ENCODE measurements around the gene SNRPD3. TPM values are rescaled to one million over a fixed set of nuclear protein-coding genes. Genes with fewer than 3 reads are reported as not detected.
"Not testable (repeated sequence)": the region's sequence is repeated elsewhere in the genome, so short reads cannot be mapped to it uniquely, and the experiment has no call there.

The SNRPD3 gene
- total RNA-seq, 1 donor from 2014 or later, result 62.9 TPM

DNA sequence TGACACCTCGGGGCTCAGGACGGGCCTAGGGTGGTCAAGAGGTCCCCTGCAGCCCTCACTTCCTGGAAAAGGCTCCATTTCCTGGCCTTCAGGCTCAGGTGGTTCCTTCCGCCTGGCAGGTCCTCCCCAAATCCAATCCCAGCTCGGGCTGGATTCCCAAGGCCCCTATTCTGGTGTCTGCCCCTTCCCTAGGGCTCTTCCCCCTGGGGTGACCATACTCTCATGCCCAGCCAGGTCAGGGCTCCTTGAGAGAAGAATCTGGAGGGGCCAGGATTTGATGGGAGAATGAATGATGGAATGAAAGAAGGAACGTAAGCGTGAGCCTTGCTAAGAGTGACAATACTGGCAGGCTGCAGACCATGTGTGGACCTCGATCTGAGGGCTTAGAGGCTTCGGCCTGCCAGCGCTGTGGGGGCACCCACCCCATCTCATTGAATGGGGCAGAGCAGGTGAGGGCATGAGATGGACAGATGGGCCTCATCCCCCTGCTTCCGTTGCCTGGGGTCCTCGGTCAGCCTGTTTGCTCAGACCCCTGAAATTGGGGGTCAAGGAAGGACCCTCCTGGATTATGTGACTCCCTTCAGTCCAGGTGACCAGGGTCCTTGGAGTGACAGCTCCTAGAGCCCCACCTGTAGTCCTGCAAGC lies 46.4 kb downstream of the SNRPD3 start:
- intact Hi-C loops (cut with DNase I); DNase-seq (ENCODE audit: low spot score): not testable (repeated sequence)

DNA sequence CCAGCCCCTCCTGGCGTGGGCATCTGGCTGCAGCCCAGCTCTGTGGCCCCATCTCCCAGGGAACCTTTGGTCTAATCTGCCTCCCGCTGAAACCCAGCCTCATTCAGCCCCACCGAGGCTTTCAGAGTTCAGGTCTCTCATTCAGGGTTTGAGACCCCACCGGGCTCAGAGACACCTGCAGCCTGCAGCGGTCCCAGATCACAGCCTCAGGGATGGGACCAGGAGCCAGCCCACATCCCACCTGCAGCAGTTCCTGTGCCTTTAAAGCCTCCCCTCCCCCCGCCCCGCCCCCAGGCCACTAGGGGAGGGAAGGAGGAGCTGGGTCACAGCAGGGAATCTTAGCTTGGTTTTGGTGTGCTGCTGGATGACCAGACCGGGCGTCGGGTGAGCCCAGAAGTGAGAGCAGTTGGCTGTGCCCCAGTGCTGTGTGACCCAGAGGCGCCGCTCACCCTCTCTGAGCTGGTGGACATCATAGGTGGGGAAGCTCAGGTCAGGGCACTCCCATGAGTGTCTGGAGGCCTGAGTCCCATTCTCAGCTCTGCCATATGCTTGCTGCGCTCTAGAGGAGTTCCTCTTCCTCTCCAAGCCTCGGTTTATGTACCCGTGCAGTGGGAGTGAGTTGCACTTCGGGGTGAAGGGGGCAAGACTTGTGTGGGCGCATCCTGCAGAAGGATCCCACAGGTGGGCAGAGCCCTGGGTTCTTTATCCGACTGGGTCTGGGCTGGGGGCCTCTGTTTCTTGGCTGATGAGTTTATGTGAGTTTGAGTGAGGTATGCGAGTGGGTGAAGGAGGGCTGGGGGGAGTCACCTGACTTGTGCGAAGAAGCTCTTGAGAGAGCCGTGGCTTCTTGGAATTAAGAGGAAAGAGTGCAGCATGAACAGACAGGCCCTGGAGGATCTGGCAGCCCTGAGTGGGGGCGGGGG lies 47.3 kb downstream of the SNRPD3 start, which contains the start of gene GGT1:
Gene GGT1, plus strand, starts transcription at position 347 of the 923 bp plus-strand sequence. CDS start 7,889 bp downstream, outside the sequence.
- DNase-seq (ENCODE audit: low spot score); intact Hi-C loops (cut with DNase I): not testable (repeated sequence)

DNA sequence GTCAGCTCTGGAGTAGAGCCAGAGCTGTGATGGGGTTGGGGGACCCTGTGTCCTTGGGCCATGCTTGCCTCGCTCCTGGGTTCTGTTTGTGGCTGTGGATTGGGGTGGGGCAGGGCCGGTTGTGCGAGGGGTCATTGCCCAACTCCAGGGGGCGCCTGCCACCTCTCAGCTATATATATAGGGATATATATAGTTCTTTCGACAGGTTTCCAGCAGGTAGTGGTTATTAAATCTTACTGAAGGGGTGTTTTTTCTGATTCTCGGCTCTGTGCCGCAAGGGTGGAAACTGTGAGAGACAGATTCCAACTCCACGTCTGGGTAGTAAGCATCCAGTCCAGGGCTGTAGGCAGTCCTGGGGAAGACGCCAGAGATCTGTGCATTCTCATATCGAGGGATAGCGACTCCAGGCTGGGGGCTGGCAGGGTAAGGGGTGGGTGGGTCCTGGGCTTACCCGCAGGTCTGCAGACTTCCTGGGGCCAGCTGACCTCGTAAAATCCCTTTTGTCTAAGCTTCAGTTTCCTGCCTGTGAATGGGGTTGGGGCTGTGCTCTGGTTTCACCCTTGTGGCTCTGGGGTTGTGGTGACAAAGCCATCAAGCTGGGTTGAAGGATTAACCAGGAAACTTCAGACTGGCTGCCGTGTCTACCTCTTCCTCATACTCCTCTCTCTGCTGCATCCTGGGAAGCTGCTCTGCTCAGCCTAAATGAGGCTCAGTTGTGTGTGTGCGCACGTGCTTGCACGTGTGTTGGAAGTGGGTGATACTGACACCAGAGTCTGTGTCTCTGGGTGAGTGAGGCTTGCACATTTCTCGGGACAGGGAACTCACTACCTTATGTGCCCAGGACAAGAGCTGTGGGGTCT lies 48.2 kb downstream of the SNRPD3 start:
- intact Hi-C loops (cut with DNase I); DNase-seq (ENCODE audit: low spot score): not testable (repeated sequence)

DNA sequence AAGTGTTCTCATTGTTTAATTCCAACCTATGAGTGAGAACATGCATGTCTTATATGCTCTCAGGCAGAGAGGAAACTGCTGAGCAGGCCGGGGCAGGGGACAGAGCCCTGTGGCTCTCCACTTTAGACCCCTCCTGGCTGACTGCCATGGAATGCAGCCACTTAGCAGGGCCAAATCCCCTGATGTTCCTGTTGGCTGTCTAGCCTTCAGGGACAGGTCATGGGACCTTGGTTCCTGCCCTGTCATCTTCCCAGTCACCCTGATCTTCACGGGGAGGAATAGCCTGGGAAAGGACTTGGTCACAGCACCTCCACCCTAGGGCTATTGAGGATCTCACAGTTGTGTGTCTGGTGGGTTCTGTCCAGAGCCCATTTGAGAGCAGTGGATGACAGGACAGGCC lies 50.5 kb downstream of the SNRPD3 start:
- DNase-seq (ENCODE audit: low spot score); intact Hi-C loops (cut with DNase I): not testable (repeated sequence)

DNA sequence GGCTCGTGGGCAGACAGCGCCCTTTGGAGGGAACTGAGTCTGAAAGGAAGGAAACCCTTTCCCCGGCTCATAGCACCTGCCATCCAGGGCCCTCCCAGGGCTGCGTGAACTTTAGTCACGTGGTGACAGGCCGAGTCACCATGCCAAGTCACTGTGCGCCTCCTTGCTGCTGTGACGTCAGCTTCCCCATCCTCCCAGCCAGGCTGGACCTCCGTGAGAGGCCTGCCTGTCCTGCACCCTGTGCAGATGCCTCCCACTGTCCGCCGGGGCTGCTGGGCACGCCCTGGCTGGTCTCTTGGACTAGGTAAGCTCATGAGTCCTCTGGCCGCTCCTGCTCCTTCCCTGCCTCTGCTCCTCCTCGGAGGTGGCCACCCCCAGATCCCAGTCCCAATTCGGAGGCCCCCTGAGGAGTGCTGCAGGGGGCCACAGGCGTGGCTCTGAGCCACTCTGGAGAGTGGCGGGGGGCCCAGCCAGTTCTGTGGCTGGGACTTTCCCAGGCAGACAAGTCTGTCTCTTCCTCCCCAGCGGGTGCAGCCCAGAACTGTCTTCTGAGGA lies 51.7 kb downstream of the SNRPD3 start:
- peak; percentile 92 for DNase-seq (ENCODE audit: low spot score)
- intact Hi-C loops (cut with DNase I), result not testable (repeated sequence)

DNA sequence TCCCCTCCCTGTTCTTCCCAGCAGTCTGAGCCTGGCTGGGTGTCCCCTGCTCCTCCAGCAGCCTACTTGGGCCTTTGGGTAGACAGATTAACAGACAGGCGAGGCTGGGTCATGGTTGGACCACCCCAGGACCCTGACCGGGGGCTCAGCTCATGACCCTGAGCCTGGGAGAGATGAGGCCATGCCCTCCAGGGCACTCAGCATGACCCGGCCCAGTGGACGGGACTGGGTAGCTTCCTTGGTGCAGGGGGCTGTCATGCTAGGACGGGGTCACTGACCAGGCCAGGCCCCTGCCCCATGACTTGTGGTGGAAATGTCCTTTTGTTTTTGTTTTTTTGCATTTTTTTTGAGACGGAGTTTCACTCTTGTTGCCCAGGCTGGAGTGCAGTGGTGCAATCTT lies 52.5 kb downstream of the SNRPD3 start:
- DNase-seq (ENCODE audit: low spot score); intact Hi-C loops (cut with DNase I): not testable (repeated sequence)

DNA sequence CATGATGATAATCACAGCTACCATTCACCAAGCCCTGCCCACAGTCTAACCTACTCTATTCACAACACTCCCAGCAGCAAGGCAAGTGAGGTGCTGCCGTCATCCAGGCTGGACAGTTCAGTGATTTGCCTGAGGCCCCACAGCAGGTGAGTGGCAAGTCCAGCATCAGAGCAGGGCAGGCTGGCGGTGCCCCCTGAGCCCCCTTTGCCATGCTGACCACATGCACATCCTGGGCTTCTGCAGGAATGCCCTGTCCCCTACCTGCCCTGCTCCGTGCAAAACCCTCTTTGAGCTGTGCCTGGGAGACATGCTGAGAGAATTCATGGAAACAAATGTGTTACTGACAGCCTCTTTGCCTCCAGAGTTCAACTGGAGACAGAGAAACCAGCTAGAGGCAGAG lies 54.1 kb downstream of the SNRPD3 start:
- intact Hi-C loops (cut with DNase I); DNase-seq (ENCODE audit: low spot score): not testable (repeated sequence)

DNA sequence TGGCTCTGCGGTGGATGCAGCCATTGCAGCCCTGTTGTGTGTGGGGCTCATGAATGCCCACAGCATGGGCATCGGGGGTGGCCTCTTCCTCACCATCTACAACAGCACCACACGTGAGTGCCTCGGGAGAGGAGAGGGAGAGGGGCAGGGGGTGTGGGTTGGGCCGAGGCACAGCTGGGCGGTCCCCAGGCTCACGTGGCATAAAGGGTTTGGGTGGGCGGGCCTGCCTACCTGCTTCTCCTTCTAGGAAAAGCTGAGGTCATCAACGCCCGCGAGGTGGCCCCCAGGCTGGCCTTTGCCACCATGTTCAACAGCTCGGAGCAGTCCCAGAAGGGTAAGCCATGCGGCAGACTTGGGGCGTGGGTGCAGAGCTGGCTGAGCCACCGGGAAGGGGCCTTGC lies 59.0 kb downstream of the SNRPD3 start:
- intact Hi-C loops (cut with DNase I); DNase-seq (ENCODE audit: low spot score): not testable (repeated sequence)

DNA sequence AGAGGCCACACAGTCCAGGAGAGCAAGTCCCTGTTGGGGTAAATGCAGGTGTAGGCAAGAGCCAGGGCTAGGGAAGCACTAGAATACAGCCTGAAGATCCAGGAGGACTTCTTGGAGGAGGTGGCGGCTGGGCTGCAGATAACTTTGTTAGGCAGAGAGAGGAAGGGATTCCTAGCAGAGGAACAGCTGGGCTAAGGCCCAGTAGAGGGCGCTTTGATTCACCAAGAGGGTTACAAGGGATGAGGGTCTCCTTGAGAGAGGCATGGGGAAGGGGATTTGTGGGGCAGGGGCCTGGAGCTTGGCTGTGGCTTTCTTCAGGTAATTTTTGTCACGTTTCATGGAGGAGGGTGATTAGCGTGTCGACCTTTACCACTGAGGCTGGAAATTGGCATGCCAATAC lies 65.4 kb downstream of the SNRPD3 start:
- DNase-seq (ENCODE audit: low spot score); intact Hi-C loops (cut with DNase I): not testable (repeated sequence)

DNA sequence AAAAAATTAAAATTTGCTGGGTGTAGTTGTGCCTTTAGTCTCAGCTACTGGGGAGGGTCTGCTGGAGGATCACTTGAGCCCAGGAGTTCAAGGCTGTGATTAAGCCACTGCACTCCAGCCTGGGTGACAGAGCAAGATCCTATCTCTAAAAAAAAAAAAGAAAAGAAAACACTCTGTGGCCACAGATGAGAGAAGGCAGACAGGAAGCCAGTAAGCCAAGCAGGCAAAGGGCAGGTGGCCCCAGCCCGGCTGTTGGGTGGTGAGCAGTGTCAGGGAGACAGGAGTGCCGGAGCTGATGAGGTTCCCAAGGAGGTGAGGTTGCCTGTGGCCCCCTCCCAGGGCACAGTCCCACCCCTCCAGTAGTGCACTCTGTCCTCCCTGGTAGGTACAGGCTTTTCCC lies 66.8 kb downstream of the SNRPD3 start:
- DNase-seq (ENCODE audit: low spot score); intact Hi-C loops (cut with DNase I): not testable (repeated sequence)

Other genes with a start within 250 kb of the SNRPD3 start
- 5.3 TPM for gene ADORA2A, start 128.4 kb upstream of the SNRPD3 start, total RNA-seq
- 0.67 TPM for gene UPB1, start 60.7 kb upstream of the SNRPD3 start, total RNA-seq
- 97.4 TPM for gene GUCD1, start 861 bp upstream of the SNRPD3 start, total RNA-seq
- gene LRRC75B, start 37.1 kb downstream of the SNRPD3 start, total RNA-seq, result 4.2 TPM
- 2.0 TPM for gene GGT1, start 47.2 kb downstream of the SNRPD3 start, total RNA-seq
- not detected for gene PIWIL3, start 218.7 kb downstream of the SNRPD3 start, total RNA-seq

Measured in cardiac septum (tissue), 1 donor.